ENCODE measurements around the gene CGNL1. TPM values are rescaled to one million over a fixed set of nuclear protein-coding genes. Genes with fewer than 3 reads are reported as not detected.

CGNL1 gene
- total RNA-seq, 4 donors from 2014 or later = 40.7 to 74.4 (median 56.0) TPM

GRCh38 chr15:57438166-57438565 is 61.9 kb downstream of the CGNL1 start:
- H3K36me3 ChIP-seq = no peaks in the 10 kb centered on the region
- H3K4me1 ChIP-seq = peaks cover 7 to 27% of the 10 kb centered on the region in 2 donors
- no peaks in the 10 kb centered on the region for H3K27me3 ChIP-seq
- no peak overlapping the region for H3K4me3 ChIP-seq (replicated peaks in 1 of 3)
- no peak for TF ChIP-seq POLR2A (IDR thresholded peaks at IDR 0.05)
- no peak for TF ChIP-seq CTCF (IDR thresholded peaks at IDR 0.05)
- no peaks in the 10 kb centered on the region for H3K9me3 ChIP-seq
- WGBS, 2 donors = 87 to 92% methylated on average over 5 to 6 of the region's 6 CpGs
- intact Hi-C loops (cut with DNase I) = no loop called here
- peak overlapping the region in 1 of 3 donors; percentile 48 for H3K27ac ChIP-seq
- DNase-seq = no peak

GRCh38 chr15:57439128-57440027 is 63.1 kb downstream of the CGNL1 start:
- peak overlapping the region in 2 of 3 donors; percentile 45 to 71 for H3K27ac ChIP-seq
- H3K4me1 ChIP-seq = peaks cover 7 to 27% of the 10 kb centered on the region in 2 donors
- DNase-seq = no peak
- no peaks in the 10 kb centered on the region for H3K27me3 ChIP-seq
- no peaks in the 10 kb centered on the region for H3K9me3 ChIP-seq
- intact Hi-C loops (cut with DNase I) = no loop called here
- TF ChIP-seq POLR2A (IDR thresholded peaks at IDR 0.05) = no peak
- no peak for TF ChIP-seq CTCF (IDR thresholded peaks at IDR 0.05)
- 92 to 94% methylated on average over 26 of the region's 26 CpGs for WGBS, 2 donors
- no peak overlapping the region for H3K4me3 ChIP-seq (replicated peaks in 1 of 3)
- no peaks in the 10 kb centered on the region for H3K36me3 ChIP-seq

- no peak for DNase-seq
- WGBS, 2 donors = 84 to 93% methylated on average over 3 of the region's 3 CpGs
- no peaks in the 10 kb centered on the region for H3K27me3 ChIP-seq
- H3K4me1 ChIP-seq = peaks cover 11 to 31% of the 10 kb centered on the region in 2 donors
- H3K4me3 ChIP-seq (replicated peaks in 1 of 3) = no peak overlapping the region
- H3K9me3 ChIP-seq = no peaks in the 10 kb centered on the region
- intact Hi-C loops (cut with DNase I) = no loop called here
- no peak for TF ChIP-seq POLR2A (IDR thresholded peaks at IDR 0.05)
- TF ChIP-seq CTCF (IDR thresholded peaks at IDR 0.05) = no peak
- H3K36me3 ChIP-seq = no peaks in the 10 kb centered on the region
- H3K27ac ChIP-seq = peak overlapping the region; percentile 45 to 71 (median 62)
Measured at GRCh38 chr15:57440167-57440566, 63.9 kb downstream of the CGNL1 start.

GRCh38 chr15:57440799-57441198 is 64.5 kb downstream of the CGNL1 start:
- Histone ChIP-seq H3K4me1 (peaks cover 16 to 38% of the 10 kb centered on the region in 2 donors), H3K4me3 (replicated peaks in 1 of 3) (no peak overlapping the region), H3K9me3 (no peaks in the 10 kb centered on the region), H3K27me3 (no peaks in the 10 kb centered on the region), H3K27ac (peak overlapping the region; percentile 45 to 71 (median 62)), H3K36me3 (no peaks in the 10 kb centered on the region)
- intact Hi-C loops (cut with DNase I) = no loop called here
- no peak for DNase-seq
- WGBS, 2 donors = 0% methylated on average over 1 of the region's 1 CpG
- TF ChIP-seq CTCF (IDR thresholded peaks at IDR 0.05) (no peak), POLR2A (IDR thresholded peaks at IDR 0.05) (no peak)

GRCh38 chr15:57442335-57442734 is 66.0 kb downstream of the CGNL1 start:
- no peak overlapping the region for H3K4me3 ChIP-seq (replicated peaks in 1 of 3)
- DNase-seq = no peak
- intact Hi-C loops (cut with DNase I) = no loop called here
- H3K4me1 ChIP-seq = peaks cover 16 to 32% of the 10 kb centered on the region in 2 donors
- WGBS, 2 donors = 88 to 94% methylated on average over 3 of the region's 3 CpGs
- no peak overlapping the region for H3K27ac ChIP-seq
- TF ChIP-seq POLR2A (IDR thresholded peaks at IDR 0.05) (no peak), CTCF (IDR thresholded peaks at IDR 0.05) (no peak)
- no peaks in the 10 kb centered on the region for H3K27me3 ChIP-seq
- H3K9me3 ChIP-seq = no peaks in the 10 kb centered on the region
- H3K36me3 ChIP-seq = no peaks in the 10 kb centered on the region
